Endothelial cell of umbilical vein (primary cell): ENCODE data around the gene DNA2. TPM values are rescaled to one million over a fixed set of nuclear protein-coding genes. Genes with fewer than 3 reads are reported as not detected.

ENCODE experiments used
- BruUV-seq: library from RNA; stranded (reverse); fragments of 400-500 nt; replicated peaks from 2 replicates; lab custom pipeline; 2021; lab: Mats Ljungman, UMichigan
- CTCF ChIA-PET: fragments of 300-600, 350-600 bp; sonication (Branson Sonifier 250); formaldehyde crosslinking; loops from one replicate; lab custom pipeline; 2021; ENCODE audit warnings: antibody characterized with exemption, inconsistent platforms; lab: Charles Lee
- POLR2A ChIA-PET: fragments of 300-600, 350-600 bp; sonication (Branson Sonifier 250); formaldehyde crosslinking; loops from one replicate; lab custom pipeline; 2021; ENCODE audit warnings: antibody characterized with exemption, inconsistent platforms; lab: Charles Lee
- DNase-seq: peaks from one replicate; pipeline ENCODE4 v3.0.0-alpha.2; 2011; ENCODE audit warnings: low read depth, low spot score
- FAIRE-seq: peaks from 2 replicates; lab custom pipeline; 2011; peaks lifted over from hg19 to GRCh38; lab: Jason Lieb, UNC
- H2AFZ ChIP-seq: 2 replicates; pipeline ENCODE4 v1.6.0; 2012; ENCODE audit warnings: low read depth, low read length, control low read depth, inconsistent platforms
- H3K27ac ChIP-seq: 2 replicates; pipeline ENCODE4 v1.5.1; 2011; ENCODE audit warnings: low read depth, mild to moderate bottlenecking, control low read depth, low read length, moderate library complexity; ENCODE audit not compliant: insufficient read depth
- H3K27me3 ChIP-seq, 2 experiments: 2 replicates each; pipeline versions ENCODE4 v1.6.0 to v1.6.1; 2011; ENCODE audit warnings: low read length in 2 of 2, mixed read lengths in 1 of 2; ENCODE audit not compliant: control insufficient read depth in 2 of 2, insufficient read depth in 2 of 2
- H3K36me3 ChIP-seq, 2 experiments: 2 replicates in 1 of 2; 3 replicates in 1 of 2; pipeline ENCODE4 v1.5.1; 2011; ENCODE audit warnings: low read length in 2 of 2, mild to moderate bottlenecking in 1 of 2, moderate library complexity in 1 of 2; ENCODE audit not compliant: control insufficient read depth in 2 of 2, insufficient read depth in 2 of 2; ENCODE audit errors: extremely low read depth in 1 of 2
- H3K4me1 ChIP-seq: 3 replicates; pipeline ENCODE4 v1.5.1; 2011; ENCODE audit warnings: mild to moderate bottlenecking, low read length; ENCODE audit not compliant: control insufficient read depth, insufficient read depth; ENCODE audit errors: extremely low read depth
- H3K4me2 ChIP-seq: 2 replicates; pipeline ENCODE4 v1.6.1; 2011; ENCODE audit warnings: low read length, control low read depth, mixed read lengths; ENCODE audit not compliant: insufficient read depth
- H3K4me3 ChIP-seq, 3 experiments: fragments of 200-600 bp in 1 of 3; sonication (generic), shearing (Covaris generic) in 1 of 3; replicated peaks in 1 of 3; 2 replicates each; pipeline ENCODE4 v1.5.1; 2011 to 2016; ENCODE audit warnings: control low read depth in 3 of 3, low read length in 3 of 3, mild to moderate bottlenecking in 2 of 3, inconsistent platforms in 1 of 3, low read depth in 1 of 3, moderate library complexity in 1 of 3; ENCODE audit not compliant: insufficient read depth in 1 of 3
- H3K79me2 ChIP-seq: 2 replicates; pipeline ENCODE4 v1.6.0; 2012; ENCODE audit warnings: low read length, inconsistent platforms; ENCODE audit not compliant: control insufficient read depth, insufficient read depth
- H3K9ac ChIP-seq: replicated peaks from 2 replicates; pipeline ENCODE3; 2011; ENCODE audit warnings: low read length, control low read depth; ENCODE audit not compliant: insufficient read depth; ENCODE audit errors: extremely low read depth
- H3K9me1 ChIP-seq: replicated peaks from 3 replicates; pipeline ENCODE4 v1.6.0; 2011; ENCODE audit warnings: mild to moderate bottlenecking, low read length; ENCODE audit not compliant: control insufficient read depth, insufficient read depth; ENCODE audit errors: extremely low read depth
- H3K9me3 ChIP-seq: replicated peaks from 2 replicates; pipeline ENCODE4 v1.5.1; 2012; ENCODE audit warnings: low read length, inconsistent platforms; ENCODE audit not compliant: control insufficient read depth, insufficient read depth
- H4K20me1 ChIP-seq: replicated peaks from 2 replicates; pipeline ENCODE3; 2011; ENCODE audit warnings: mild to moderate bottlenecking, low read length; ENCODE audit not compliant: control insufficient read depth, insufficient read depth; ENCODE audit errors: extremely low read depth
- EZH2 ChIP-seq: IDR thresholded peaks from 2 replicates; pipeline ENCODE4 v1.6.1; 2012; ENCODE audit warnings: borderline replicate concordance, low read depth, mild to moderate bottlenecking, moderate library complexity, low read length, inconsistent platforms; ENCODE audit not compliant: severe bottlenecking
- FOS ChIP-seq: IDR thresholded peaks from 2 replicates; pipeline ENCODE4 v1.6.1; 2011; ENCODE audit warnings: mild to moderate bottlenecking, low read length, moderate library complexity, borderline replicate concordance; ENCODE audit not compliant: insufficient read depth
- GATA2 ChIP-seq: IDR thresholded peaks from 2 replicates; pipeline ENCODE4 v1.7.0; 2011; ENCODE audit warnings: low read depth, mild to moderate bottlenecking, moderate library complexity, mixed read lengths, low read length; ENCODE audit not compliant: insufficient read length, insufficient read depth
- JUN ChIP-seq: IDR thresholded peaks from 2 replicates; pipeline ENCODE4 v1.6.1; 2011; ENCODE audit warnings: borderline replicate concordance, low read depth; ENCODE audit not compliant: insufficient read length, insufficient read depth
- MYC ChIP-seq: IDR thresholded peaks from one replicate; pipeline ENCODE4 v1.6.1; 2011; ENCODE audit warnings: mild to moderate bottlenecking, low read depth, low read length
- POLR2A ChIP-seq: IDR thresholded peaks from 2 replicates; pipeline ENCODE4 v1.6.1; 2012; ENCODE audit warnings: low read depth, mild to moderate bottlenecking, control low read depth, low read length
- POLR2AphosphoS5 ChIP-seq: IDR thresholded peaks from 2 replicates; pipeline ENCODE4 v1.6.1; 2012; ENCODE audit warnings: low read depth, mild to moderate bottlenecking, control low read depth, low read length, moderate library complexity; ENCODE audit not compliant: insufficient read depth
- dilution Hi-C: fragments of 300-500 bp; cut with MboI; formaldehyde crosslinking; loops from one replicate; pipeline ENCODE4 v1.15.0; 2019; ENCODE audit warnings: low sequenced_read_pairs; ENCODE audit not compliant: extremely low pct_ligation_motif_present
- intact Hi-C: fragments of 100-400 bp; cut with micrococcal nuclease; formaldehyde crosslinking; loops from one replicate; pipeline ENCODE4 v1.10.0; 2022
- polyA plus RNA-seq, 4 experiments: library from polyadenylated mRNA; depleted of rRNA in 3 of 4; stranded (reverse) in 3 of 4; unstranded in 1 of 4; fragments of >200 nt; gene quantifications; 2 replicates each; pipeline versions ENCODE4 v1.2.1 to v1.2.3, GENCODE V29; 2011 to 2012; ENCODE audit warnings: missing spikeins in 1 of 4
- total RNA-seq: library from RNA; stranded (reverse); gene quantifications from 2 replicates; pipeline ENCODE4 v1.2.3, GENCODE V29; 2021
- TF ChIP-seq, protein P1 (sequence below): IDR thresholded peaks from 2 replicates; pipeline ENCODE4 v1.6.1; 2011; ENCODE audit not compliant: insufficient read depth, insufficient read length
- TF ChIP-seq, protein P2 (sequence below), 2 donors: IDR thresholded peaks; 1 replicate in 1 of 2; 2 replicates in 1 of 2; pipeline ENCODE4 v1.5.1; 2011; ENCODE audit warnings: low read length in 2 of 2, mild to moderate bottlenecking in 2 of 2, moderate library complexity in 2 of 2, control low read depth in 1 of 2, inconsistent platforms in 1 of 2, low read depth in 1 of 2; ENCODE audit not compliant: insufficient read depth in 1 of 2; ENCODE audit errors: extremely low read depth in 1 of 2

DNA2 gene
- total and polyA plus RNA-seq, 2 donors (not counting 3 experiments of a cell fraction or from before 2014, with no cell fraction given) = 3.5 to 18.1 TPM

DNA sequence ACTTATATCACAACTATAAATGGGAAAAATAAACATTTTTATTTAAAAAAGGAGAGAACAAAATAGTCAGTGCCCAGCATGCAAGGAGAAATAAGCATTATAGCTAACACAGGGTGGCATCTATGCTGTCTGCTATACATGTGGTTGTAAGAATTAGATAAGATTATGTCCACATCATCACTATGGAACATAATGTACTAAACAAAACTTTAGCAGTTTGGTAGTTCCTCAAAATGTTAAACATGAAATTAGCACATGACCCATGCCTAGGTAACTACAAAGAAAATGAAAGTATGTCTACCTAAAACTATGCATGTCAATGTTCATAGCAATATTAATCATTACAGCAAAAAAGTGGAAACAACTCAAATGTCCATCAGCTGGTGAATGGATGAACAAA lies 36.0 kb downstream of the DNA2 start:
- H3K79me2 ChIP-seq = no peaks in the 10 kb centered on the region
- no peak overlapping the region for H3K9ac ChIP-seq
- intact Hi-C loops = no loop called here
- dilution Hi-C loops = no loop called here
- H3K27ac ChIP-seq = no peak overlapping the region
- H3K4me3 ChIP-seq = no peak overlapping the region
- FAIRE-seq = no peak
- BruUV-seq = no TSS peak
- CTCF ChIA-PET = no interaction called here
- H3K9me3 ChIP-seq = no peaks in the 10 kb centered on the region
- H3K4me1 ChIP-seq = no peaks in the 10 kb centered on the region
- H3K4me2 ChIP-seq = no peak overlapping the region
- H2AFZ ChIP-seq = no peak overlapping the region
- no peaks in the 10 kb centered on the region for H4K20me1 ChIP-seq
- no peak for DNase-seq
- H3K9me1 ChIP-seq = no peaks in the 10 kb centered on the region
- H3K36me3 ChIP-seq = peaks cover 0 to 5% of the 10 kb centered on the region in 2 experiments
- TF ChIP-seq MYC (no peak), FOS (no peak), GATA2 (no peak), JUN (no peak), EZH2 (no peak), POLR2AphosphoS5 (no peak), POLR2A (no peak)
- TF ChIP-seq, protein P1, sequence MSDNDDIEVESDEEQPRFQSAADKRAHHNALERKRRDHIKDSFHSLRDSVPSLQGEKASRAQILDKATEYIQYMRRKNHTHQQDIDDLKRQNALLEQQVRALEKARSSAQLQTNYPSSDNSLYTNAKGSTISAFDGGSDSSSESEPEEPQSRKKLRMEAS = no peak
- TF ChIP-seq, protein P2, sequence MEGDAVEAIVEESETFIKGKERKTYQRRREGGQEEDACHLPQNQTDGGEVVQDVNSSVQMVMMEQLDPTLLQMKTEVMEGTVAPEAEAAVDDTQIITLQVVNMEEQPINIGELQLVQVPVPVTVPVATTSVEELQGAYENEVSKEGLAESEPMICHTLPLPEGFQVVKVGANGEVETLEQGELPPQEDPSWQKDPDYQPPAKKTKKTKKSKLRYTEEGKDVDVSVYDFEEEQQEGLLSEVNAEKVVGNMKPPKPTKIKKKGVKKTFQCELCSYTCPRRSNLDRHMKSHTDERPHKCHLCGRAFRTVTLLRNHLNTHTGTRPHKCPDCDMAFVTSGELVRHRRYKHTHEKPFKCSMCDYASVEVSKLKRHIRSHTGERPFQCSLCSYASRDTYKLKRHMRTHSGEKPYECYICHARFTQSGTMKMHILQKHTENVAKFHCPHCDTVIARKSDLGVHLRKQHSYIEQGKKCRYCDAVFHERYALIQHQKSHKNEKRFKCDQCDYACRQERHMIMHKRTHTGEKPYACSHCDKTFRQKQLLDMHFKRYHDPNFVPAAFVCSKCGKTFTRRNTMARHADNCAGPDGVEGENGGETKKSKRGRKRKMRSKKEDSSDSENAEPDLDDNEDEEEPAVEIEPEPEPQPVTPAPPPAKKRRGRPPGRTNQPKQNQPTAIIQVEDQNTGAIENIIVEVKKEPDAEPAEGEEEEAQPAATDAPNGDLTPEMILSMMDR (IDR thresholded peaks at IDR 0.05; ENCODE audit: extremely low read depth in 1 of 2, insufficient read depth in 1 of 2, low read depth in 1 of 2, low read length in 2 of 2) = no peak
- POLR2A ChIA-PET = no interaction called here
- H3K27me3 ChIP-seq = no peaks in the 10 kb centered on the region
